Neural crest cell (in vitro differentiated cells): ENCODE results near the gene SPOCK1. TPM values are rescaled to one million over a fixed set of nuclear protein-coding genes. Genes with fewer than 3 reads are reported as not detected.

Experiments used
- DNase-seq: peaks from one replicate; pipeline ENCODE4 v3.0.0; 2021; ENCODE audit warnings: low read depth, mixed read lengths, low spot score
- H3K27ac Mint-ChIP-seq: one replicate; pipeline ENCODE4 v1.8.0; 2021; ENCODE audit warnings: mild to moderate bottlenecking, mixed read lengths; ENCODE audit not compliant: unreplicated experiment
- H3K27me3 Mint-ChIP-seq: 2 replicates; pipeline ENCODE4 v1.8.0; 2021; ENCODE audit warnings: low read depth, mild to moderate bottlenecking, mixed read lengths
- H3K36me3 Mint-ChIP-seq: 2 replicates; pipeline ENCODE4 v1.8.0; 2021; ENCODE audit warnings: low read depth, mild to moderate bottlenecking, mixed read lengths
- H3K4me1 Mint-ChIP-seq: 2 replicates; pipeline ENCODE4 v1.8.0; 2021; ENCODE audit warnings: mixed read lengths
- H3K4me3 Mint-ChIP-seq: one replicate; pipeline ENCODE4 v1.8.0; 2021; ENCODE audit warnings: mild to moderate bottlenecking, mixed read lengths
- H3K9me3 Mint-ChIP-seq: 2 replicates; pipeline ENCODE4 v1.8.0; 2021; ENCODE audit warnings: mixed read lengths
- CTCF ChIP-seq: fragments of 200-600 bp; sonication (generic); conservative IDR thresholded peaks from 2 replicates; pipeline ENCODE4 v1.5.0; 2021; ENCODE audit warnings: antibody characterized with exemption, mild to moderate bottlenecking
- total RNA-seq: library from RNA; stranded (reverse); gene quantifications from 2 replicates; pipeline ENCODE4 v1.2.1, GENCODE V29; 2021

SPOCK1 gene
- total RNA-seq, 1 donor from 2014 or later: 89.7 TPM

DNA sequence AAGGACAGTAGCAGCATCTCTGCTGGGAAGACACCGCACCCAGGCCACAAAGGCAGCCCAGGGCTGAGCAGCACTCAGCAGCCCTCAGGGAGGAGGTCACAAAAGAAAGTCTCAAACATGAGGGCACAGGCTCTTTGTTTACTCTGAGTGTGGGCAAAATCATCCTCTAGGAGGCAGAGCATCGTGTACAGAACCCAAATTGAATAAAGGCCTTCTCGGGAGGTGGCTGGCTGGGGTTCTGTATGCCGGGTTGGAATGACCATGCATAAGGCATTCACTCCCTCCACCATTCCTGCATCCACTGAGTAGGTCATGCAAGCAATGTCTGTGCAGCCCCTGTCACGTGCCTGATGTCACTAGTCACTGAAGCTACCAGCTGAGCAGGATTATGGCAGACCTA lies 412.8 kb downstream of the SPOCK1 start:
- H3K36me3 Mint-ChIP-seq: no peaks in the 10 kb centered on the region
- no peak overlapping the region for H3K4me3 Mint-ChIP-seq
- H3K27ac Mint-ChIP-seq: no peak overlapping the region
- H3K27me3 Mint-ChIP-seq: no peaks in the 10 kb centered on the region
- TF ChIP-seq CTCF: no peak
- peaks cover 7% of the 10 kb centered on the region for H3K4me1 Mint-ChIP-seq
- DNase-seq: no peak
- no peaks in the 10 kb centered on the region for H3K9me3 Mint-ChIP-seq

DNA sequence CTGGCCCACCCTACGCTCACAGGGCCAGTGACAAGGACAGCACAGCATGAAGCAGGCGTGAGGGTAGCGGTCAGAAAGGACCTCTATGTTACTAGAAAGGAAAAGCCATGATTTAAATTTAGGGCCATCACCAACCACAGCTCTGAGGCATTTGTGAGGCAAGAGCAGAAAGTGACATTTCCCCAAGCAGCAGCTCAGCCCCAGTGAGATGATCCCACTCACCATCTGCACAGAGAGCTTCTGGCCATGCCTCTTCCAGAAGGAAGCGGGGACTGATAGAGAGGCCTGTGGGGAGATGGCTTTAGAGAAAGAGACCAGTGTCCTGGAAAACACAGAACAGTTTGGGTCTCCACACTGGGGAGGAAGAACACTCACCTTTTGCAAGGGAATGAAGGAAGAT lies 413.9 kb downstream of the SPOCK1 start:
- H3K9me3 Mint-ChIP-seq: no peaks in the 10 kb centered on the region
- no peaks in the 10 kb centered on the region for H3K36me3 Mint-ChIP-seq
- no peak for DNase-seq
- no peak overlapping the region for H3K4me3 Mint-ChIP-seq
- TF ChIP-seq CTCF: no peak
- peaks cover 8% of the 10 kb centered on the region for H3K4me1 Mint-ChIP-seq
- no peak overlapping the region for H3K27ac Mint-ChIP-seq
- H3K27me3 Mint-ChIP-seq: no peaks in the 10 kb centered on the region

DNA sequence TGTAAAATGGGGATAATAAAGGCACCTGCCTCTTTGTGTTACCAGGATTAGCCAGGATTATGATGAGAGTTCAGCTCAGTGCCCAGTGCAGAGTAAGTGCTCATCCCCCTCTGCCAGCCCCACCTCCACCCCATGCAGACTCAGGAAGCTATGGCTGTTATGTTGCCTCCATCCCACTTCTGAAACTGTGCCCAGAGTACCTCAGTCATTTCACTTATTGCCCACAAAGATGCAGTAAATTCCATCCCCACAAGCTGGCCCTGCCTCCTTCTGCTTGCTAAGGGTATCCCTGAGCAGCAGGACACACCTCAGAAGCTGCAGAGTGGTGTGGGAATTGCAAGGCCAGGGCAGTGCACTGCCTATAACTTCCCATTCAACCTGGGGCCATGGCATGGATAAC lies 415.1 kb downstream of the SPOCK1 start:
- Mint-ChIP-seq H3K27me3 (peaks cover 6% of the 10 kb centered on the region), H3K9me3 (no peaks in the 10 kb centered on the region), H3K4me1 (peaks cover 9% of the 10 kb centered on the region), H3K27ac (peak overlapping the region; percentile 84), H3K36me3 (no peaks in the 10 kb centered on the region), H3K4me3 (no peak overlapping the region)
- DNase-seq: no peak
- TF ChIP-seq CTCF: no peak

- TF ChIP-seq CTCF: no peak
- Mint-ChIP-seq H3K27ac (no peak overlapping the region), H3K36me3 (no peaks in the 10 kb centered on the region), H3K4me1 (peaks cover 9% of the 10 kb centered on the region), H3K27me3 (peaks cover 12% of the 10 kb centered on the region), H3K4me3 (no peak overlapping the region), H3K9me3 (no peaks in the 10 kb centered on the region)
- no peak for DNase-seq
These were observed 416.2 kb downstream of the SPOCK1 start for GRCh38 chr5:137082951-137083350.

GRCh38 chr5:137078171-137078665 lies 420.9 kb downstream of the SPOCK1 start:
- Mint-ChIP-seq H3K4me3 (no peak overlapping the region), H3K36me3 (no peaks in the 10 kb centered on the region), H3K9me3 (no peaks in the 10 kb centered on the region), H3K27me3 (peaks cover 12% of the 10 kb centered on the region), H3K4me1 (peaks cover 9% of the 10 kb centered on the region), H3K27ac (no peak overlapping the region)
- no peak for DNase-seq
- TF ChIP-seq CTCF: no peak
